Tibial nerve (tissue), 4 donors: ENCODE data around the gene TRIM65.

ENCODE experiments used
- CTCF ChIP-seq, 5 experiments: fragments of 200-600 bp in 3 of 5; fragments of 450-650 bp in 2 of 5; sonication (generic) in 3 of 5; IDR thresholded peaks; one replicate each; pipeline ENCODE4 v1.5.1; 2016 to 2019; ENCODE audit warnings: antibody characterized with exemption in 5 of 5, mild to moderate bottlenecking in 3 of 5, moderate library complexity in 2 of 5
- EP300 ChIP-seq, 2 donors: sonication (generic); formaldehyde crosslinking; IDR thresholded peaks; one replicate each; pipeline ENCODE4 v1.6.1; 2017; ENCODE audit warnings: antibody characterized with exemption in 2 of 2, mild to moderate bottlenecking in 1 of 2
- POLR2A ChIP-seq, 2 donors: fragments of 450-650 bp; IDR thresholded peaks; one replicate each; pipeline ENCODE4 v1.6.1; 2017; ENCODE audit warnings: antibody characterized with exemption in 2 of 2, mild to moderate bottlenecking in 2 of 2, moderate library complexity in 2 of 2

- no peak for TF ChIP-seq POLR2A (IDR thresholded peaks at IDR 0.05)
- TF ChIP-seq CTCF (IDR thresholded peaks at IDR 0.05) = no peak
- no peak for TF ChIP-seq EP300 (IDR thresholded peaks at IDR 0.05)
Observed at GRCh38 chr17:75864448-75864871, 32.3 kb downstream of the TRIM65 start.
